GM19240 (cell line): Measurements from ENCODE around the gene RPEL1.

Experiments
- DNase-seq: peaks from one replicate; pipeline ENCODE4 v3.0.0; 2011; ENCODE audit warnings: low spot score; ENCODE audit not compliant: insufficient read length

RPEL1 gene

DNA sequence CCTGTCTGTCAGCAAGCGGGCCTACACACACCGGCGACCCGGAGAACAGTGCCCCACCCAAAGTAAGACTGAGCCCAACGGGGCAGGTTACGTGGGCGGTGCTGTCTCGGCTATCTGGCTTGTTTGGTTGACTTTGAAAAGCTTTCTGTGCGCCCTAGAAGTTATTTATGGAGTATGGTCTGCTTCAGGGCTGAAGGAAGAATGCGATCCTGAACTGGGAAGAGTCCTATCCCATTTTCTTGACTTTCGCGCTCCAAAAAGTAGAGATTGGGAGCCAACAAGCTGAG, 32.8 kb downstream of the RPEL1 start:
- no peak for DNase-seq

DNA sequence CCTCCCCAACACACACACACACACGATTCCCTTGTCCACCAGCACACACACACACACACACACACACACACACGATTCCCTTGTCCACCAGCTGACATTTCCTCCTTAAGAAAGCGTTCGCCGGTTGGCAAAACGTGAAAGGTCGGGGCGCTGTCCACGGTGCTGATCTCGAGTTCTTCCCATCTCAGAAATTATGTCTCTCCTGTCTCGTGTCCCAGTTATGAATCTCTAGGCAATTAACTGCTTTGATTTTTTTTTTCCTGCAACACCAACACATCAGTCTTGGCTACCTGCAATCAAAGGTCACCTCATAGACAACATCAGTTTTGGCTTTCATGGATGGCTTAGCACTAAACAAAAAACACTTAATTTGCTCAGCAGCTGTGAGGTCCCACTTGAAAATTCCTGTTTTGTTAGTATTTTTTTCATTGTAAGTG, 33.2 kb downstream of the RPEL1 start:
- DNase-seq = no peak

DNA sequence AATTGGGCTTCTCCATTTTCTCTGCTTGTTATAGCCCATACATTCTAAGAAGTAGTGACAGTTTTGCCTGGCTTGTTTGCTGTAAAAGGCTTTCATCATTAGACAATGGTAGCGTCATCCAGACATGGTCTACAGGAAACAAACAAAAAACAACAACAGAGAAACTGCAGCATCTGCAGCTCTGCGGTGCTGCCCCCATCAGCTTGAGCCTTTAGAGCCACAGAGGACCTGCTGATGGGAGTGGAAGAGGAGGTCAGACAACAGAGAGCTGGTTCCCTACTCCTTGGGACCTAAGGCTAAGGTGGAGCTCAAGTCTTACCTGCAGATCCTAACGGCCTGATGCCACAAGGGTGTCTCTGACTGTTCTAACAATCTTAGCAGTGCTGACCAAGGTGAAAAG, 34.3 kb downstream of the RPEL1 start:
- DNase-seq = no peak

DNA sequence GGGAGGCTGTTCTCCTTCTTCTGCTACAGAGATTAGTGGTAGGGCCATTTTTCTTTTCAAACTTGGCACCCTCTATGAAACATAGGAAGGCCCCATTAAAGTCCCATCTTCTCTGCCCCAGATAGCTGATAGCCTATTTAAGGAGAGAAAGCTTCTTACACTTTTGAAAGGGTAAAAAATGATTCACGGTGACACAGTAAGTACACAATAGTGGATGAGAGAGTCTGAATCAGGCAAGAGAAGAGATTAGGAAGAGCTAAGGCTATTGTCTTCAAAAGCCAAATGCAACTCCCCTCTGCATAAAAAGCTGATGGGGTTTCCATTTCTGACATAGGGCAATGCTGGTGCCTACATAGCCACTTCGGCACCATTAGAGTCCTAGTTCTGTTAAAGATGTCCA, 34.8 kb downstream of the RPEL1 start:
- DNase-seq = no peak

DNA sequence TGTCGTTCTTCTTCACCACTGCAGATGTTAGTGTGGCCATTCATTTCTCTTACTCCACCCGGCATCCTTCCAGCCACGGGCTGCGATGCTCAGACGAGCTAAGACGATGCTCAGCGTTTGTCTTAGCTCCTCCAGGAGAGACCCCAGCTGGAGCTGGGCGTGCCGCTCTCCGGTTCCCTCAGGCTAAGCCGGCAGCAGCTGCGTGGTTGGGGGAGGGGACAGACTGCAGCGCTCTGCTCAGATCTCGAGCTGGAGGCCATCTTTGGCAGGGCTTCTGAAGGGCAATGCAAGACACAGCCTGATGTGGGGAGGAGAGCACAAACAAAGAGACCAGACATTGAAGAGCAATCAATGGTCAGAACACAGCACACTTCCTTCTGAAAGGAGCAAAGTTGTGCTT, 36.1 kb downstream of the RPEL1 start:
- no peak for DNase-seq

DNA sequence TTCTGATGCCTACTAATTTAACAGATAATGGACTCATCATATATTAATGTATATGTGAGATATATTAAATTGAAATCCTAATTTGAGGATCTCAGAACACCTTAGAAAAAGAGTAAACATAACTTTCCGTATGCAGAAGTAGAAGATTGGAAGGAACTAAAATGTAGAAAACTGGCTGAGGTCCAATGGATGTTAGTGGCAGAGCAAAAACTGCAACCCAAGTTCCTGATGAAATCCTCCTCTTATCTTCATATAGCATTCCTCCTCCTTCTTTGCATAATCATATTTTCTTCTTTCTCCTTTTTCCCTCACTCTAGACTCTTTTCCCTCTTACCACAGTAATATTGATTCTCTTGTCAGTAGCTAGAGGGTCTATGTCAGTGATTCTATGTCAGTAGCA, 37.3 kb downstream of the RPEL1 start:
- no peak for DNase-seq

DNA sequence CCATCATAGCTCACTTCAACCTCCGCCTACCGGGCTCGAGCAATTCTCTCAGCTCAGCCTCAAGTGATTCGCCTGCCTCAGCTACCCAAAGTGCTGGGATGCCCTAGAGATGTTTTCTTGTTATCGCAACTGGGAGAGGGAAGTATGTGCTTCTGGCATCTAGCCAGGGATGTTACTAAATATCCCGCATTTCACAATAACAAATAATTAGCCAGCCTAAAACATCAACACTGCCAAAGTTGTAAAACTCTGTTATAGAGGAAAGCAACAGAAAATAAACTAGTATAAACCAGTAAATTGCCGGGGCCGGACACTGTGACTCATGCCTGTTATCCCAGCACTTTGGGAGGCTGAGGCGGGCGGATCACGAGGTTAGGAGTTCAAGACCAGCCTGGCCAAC, 38.5 kb downstream of the RPEL1 start:
- no peak for DNase-seq

DNA sequence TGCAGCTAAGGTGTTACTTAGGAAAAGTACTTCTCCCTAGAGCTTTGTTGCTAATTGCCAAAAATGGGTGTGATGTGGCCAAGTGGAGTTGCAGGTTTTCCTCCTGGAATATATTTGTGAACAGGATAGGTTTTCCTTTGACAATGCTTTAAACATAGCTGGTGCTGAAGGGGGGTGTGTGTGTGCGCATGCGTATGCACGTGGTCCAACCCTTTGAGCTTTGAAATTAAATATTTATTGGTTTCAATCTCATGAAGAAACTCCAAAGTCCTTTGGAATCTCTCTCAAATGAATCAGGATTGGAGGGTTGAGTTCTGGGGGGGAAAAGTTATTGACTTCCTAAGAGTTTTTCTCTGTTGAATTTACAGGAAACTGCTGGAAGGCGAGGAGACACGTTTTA, 42.3 kb downstream of the RPEL1 start:
- DNase-seq = no peak

DNA sequence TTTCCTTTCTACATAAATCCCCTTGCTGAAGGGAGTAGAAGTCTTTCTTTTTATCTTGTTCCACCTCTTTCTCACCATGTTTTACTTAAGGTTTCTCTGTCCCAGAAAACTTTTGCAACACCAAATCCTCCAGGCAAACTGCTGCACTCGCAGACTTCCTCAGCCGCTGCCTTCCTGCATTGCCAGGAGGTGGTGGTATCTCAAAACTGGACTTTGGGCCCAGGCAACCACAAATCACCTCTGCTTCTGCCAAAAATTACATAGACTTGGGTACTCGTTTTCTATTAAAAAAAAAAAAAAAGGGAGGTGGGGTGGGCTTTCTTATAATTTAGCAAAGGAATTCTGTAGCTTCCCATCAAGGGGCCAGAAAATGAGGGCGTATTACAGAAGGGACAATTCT, 45.9 kb downstream of the RPEL1 start:
- no peak for DNase-seq

DNA sequence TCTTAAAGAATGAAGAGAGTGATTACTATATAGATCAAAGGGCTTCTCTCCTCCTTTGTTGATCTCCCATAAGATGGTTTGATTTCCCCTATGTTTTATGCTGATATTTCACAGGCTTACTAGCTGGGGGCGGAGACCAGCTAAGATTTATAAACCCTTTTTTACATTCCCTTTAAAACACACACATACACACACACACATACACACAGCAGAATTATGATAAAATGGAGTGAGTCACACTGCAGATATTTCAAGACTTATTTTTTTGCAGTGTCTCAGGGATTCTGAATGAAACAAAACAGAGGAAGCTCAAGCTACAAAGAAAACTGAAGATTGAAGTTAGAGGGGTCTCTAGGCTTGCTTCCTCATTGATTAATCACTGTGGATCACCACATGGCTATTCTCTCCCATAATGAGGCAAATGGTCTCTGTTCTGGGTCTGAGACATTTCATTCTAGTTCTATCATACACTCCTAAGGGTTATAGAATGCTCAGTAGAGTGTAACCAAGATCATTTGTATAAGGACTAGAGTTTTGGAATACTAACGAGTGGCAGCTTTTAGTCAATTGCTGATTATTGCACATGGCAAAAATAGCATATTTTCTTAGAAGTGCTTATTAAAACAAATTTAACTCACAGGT, 49.8 kb downstream of the RPEL1 start:
- DNase-seq = no peak
